Measurements from ENCODE around the gene AKAP8.
"Not testable (repeated sequence)": the region's sequence is repeated elsewhere in the genome, so short reads cannot be mapped to it uniquely, and the experiment has no call there.

The AKAP8 gene

GRCh38 chr19:15412832-15413231, 33.2 kb upstream of the AKAP8 start:
- no peak for DNase-seq
- Histone ChIP-seq H3K27me3 (ENCODE audit: control insufficient read depth in 1 of 2, insufficient read depth in 1 of 2, low read length in 2 of 2) (no peaks in the 10 kb centered on the region), H3K23ac (ENCODE audit: low read length in 2 of 2) (no peak overlapping the region), H3K18ac (ENCODE audit: low read depth in 1 of 2, low read length in 2 of 2) (no peak overlapping the region), H3K14ac (ENCODE audit: low read length in 2 of 2) (no peak overlapping the region), H3K4ac (ENCODE audit: low read depth in 1 of 2, low read length in 2 of 2) (no peak overlapping the region), H2BK15ac (ENCODE audit: low read depth, poor library complexity, severe bottlenecking) (no peak overlapping the region), H3K4me1 (ENCODE audit: control insufficient read depth, insufficient read depth, low read depth, low read length) (peaks cover 12% of the 10 kb centered on the region), H4K8ac (ENCODE audit: low read length) (no peak overlapping the region), H2BK5ac (ENCODE audit: low read depth, low read length, poor library complexity, severe bottlenecking) (no peak overlapping the region), H2BK120ac (ENCODE audit: low read depth, low read length) (no peak overlapping the region), H2AFZ (ENCODE audit: low read depth, low read length) (no peak overlapping the region), H3K4me3 (ENCODE audit: insufficient read depth in 1 of 2, low read depth in 1 of 2, low read length in 2 of 2) (no peak overlapping the region), H3K27ac (ENCODE audit: low read length, poor library complexity, severe bottlenecking) (no peak overlapping the region), H3K9me3 (ENCODE audit: control insufficient read depth, low read length) (no peaks in the 10 kb centered on the region), H2BK12ac (ENCODE audit: low read length in 2 of 2) (no peak overlapping the region), H3K79me1 (replicated peaks; ENCODE audit: low read length, poor library complexity, severe bottlenecking) (peaks cover 3% of the 10 kb centered on the region), H3K4me2 (ENCODE audit: low read length, poor library complexity, severe bottlenecking) (no peak overlapping the region), H3K9ac (ENCODE audit: low read length) (no peak overlapping the region), H2AK5ac (ENCODE audit: low read length, severe bottlenecking) (no peak overlapping the region), H3K36me3 (ENCODE audit: control insufficient read depth in 1 of 2, insufficient read depth in 2 of 2, low read depth in 1 of 2, low read length in 2 of 2) (peaks cover 27 to 40% of the 10 kb centered on the region in 2 experiments), H4K91ac (ENCODE audit: low read length) (no peak overlapping the region)
- 83% methylated on average over 4 of the region's 4 CpGs for WGBS

- H3K14ac ChIP-seq (ENCODE audit: low read length in 2 of 2); H3K9me3 ChIP-seq (ENCODE audit: control insufficient read depth, low read length); H3K18ac ChIP-seq (ENCODE audit: low read depth in 1 of 2, low read length in 2 of 2); H2AFZ ChIP-seq (ENCODE audit: low read depth, low read length); H3K4me2 ChIP-seq (ENCODE audit: low read length, poor library complexity, severe bottlenecking); H2BK5ac ChIP-seq (ENCODE audit: low read depth, low read length, poor library complexity, severe bottlenecking); H2BK15ac ChIP-seq (ENCODE audit: low read depth, poor library complexity, severe bottlenecking); H3K27me3 ChIP-seq (ENCODE audit: control insufficient read depth in 1 of 2, insufficient read depth in 1 of 2, low read length in 2 of 2); H3K23ac ChIP-seq (ENCODE audit: low read length in 2 of 2); H3K79me1 ChIP-seq (replicated peaks; ENCODE audit: low read length, poor library complexity, severe bottlenecking); H3K27ac ChIP-seq (ENCODE audit: low read length, poor library complexity, severe bottlenecking); H2BK12ac ChIP-seq (ENCODE audit: low read length in 2 of 2); H4K91ac ChIP-seq (ENCODE audit: low read length); H2AK5ac ChIP-seq (ENCODE audit: low read length, severe bottlenecking); H4K8ac ChIP-seq (ENCODE audit: low read length); H2BK120ac ChIP-seq (ENCODE audit: low read depth, low read length); H3K4me3 ChIP-seq (ENCODE audit: insufficient read depth in 1 of 2, low read depth in 1 of 2, low read length in 2 of 2); H3K4ac ChIP-seq (ENCODE audit: low read depth in 1 of 2, low read length in 2 of 2): not testable (repeated sequence)
- Histone ChIP-seq H3K36me3 (ENCODE audit: control insufficient read depth in 1 of 2, insufficient read depth in 2 of 2, low read depth in 1 of 2, low read length in 2 of 2) (peaks cover 26 to 48% of the 10 kb centered on the region in 2 experiments), H3K9ac (ENCODE audit: low read length) (peak overlapping the region; percentile 30), H3K4me1 (ENCODE audit: control insufficient read depth, insufficient read depth, low read depth, low read length) (peaks cover 10% of the 10 kb centered on the region)
- peak; percentile 19 for DNase-seq
- 93% methylated on average over 1 of the region's 2 CpGs for WGBS
Measured at GRCh38 chr19:15411351-15411750, 31.8 kb upstream of the AKAP8 start.

GRCh38 chr19:15404780-15405211, 25.2 kb upstream of the AKAP8 start:
- Histone ChIP-seq H2AFZ (ENCODE audit: low read depth, low read length) (no peak overlapping the region), H3K4me2 (ENCODE audit: low read length, poor library complexity, severe bottlenecking) (peak overlapping the region; percentile 1)
- 86% methylated on average over 3 of the region's 3 CpGs for WGBS

GRCh38 chr19:15404097-15404779, 24.7 kb upstream of the AKAP8 start:
- Histone ChIP-seq H3K4me3 (ENCODE audit: insufficient read depth in 1 of 2, low read depth in 1 of 2, low read length in 2 of 2) (no peak overlapping the region), H4K91ac (ENCODE audit: low read length) (no peak overlapping the region), H3K4me1 (ENCODE audit: control insufficient read depth, insufficient read depth, low read depth, low read length) (peaks cover 29% of the 10 kb centered on the region), H3K27me3 (ENCODE audit: control insufficient read depth in 1 of 2, insufficient read depth in 1 of 2, low read length in 2 of 2) (no peaks in the 10 kb centered on the region), H3K36me3 (ENCODE audit: control insufficient read depth in 1 of 2, insufficient read depth in 2 of 2, low read depth in 1 of 2, low read length in 2 of 2) (peaks cover 52 to 60% of the 10 kb centered on the region in 2 experiments), H3K9me3 (ENCODE audit: control insufficient read depth, low read length) (no peaks in the 10 kb centered on the region), H3K9ac (ENCODE audit: low read length) (no peak overlapping the region), H2BK15ac (ENCODE audit: low read depth, poor library complexity, severe bottlenecking) (no peak overlapping the region), H3K79me1 (replicated peaks; ENCODE audit: low read length, poor library complexity, severe bottlenecking) (peaks cover 10% of the 10 kb centered on the region), H3K23ac (ENCODE audit: low read length in 2 of 2) (no peak overlapping the region), H2AK5ac (ENCODE audit: low read length, severe bottlenecking) (no peak overlapping the region), H2BK120ac (ENCODE audit: low read depth, low read length) (no peak overlapping the region), H2AFZ (ENCODE audit: low read depth, low read length) (no peak overlapping the region), H2BK12ac (ENCODE audit: low read length in 2 of 2) (no peak overlapping the region), H3K4me2 (ENCODE audit: low read length, poor library complexity, severe bottlenecking) (peak overlapping the region; percentile 1), H3K14ac (ENCODE audit: low read length in 2 of 2) (no peak overlapping the region), H3K18ac (ENCODE audit: low read depth in 1 of 2, low read length in 2 of 2) (no peak overlapping the region), H3K4ac (ENCODE audit: low read depth in 1 of 2, low read length in 2 of 2) (no peak overlapping the region), H2BK5ac (ENCODE audit: low read depth, low read length, poor library complexity, severe bottlenecking) (no peak overlapping the region), H3K27ac (ENCODE audit: low read length, poor library complexity, severe bottlenecking) (peak overlapping the region; percentile 55), H4K8ac (ENCODE audit: low read length) (no peak overlapping the region)
- DNase-seq, result no peak
- 97% methylated on average over 7 of the region's 7 CpGs for WGBS

More at GRCh38 chr19:15404780-15405211, 25.2 kb upstream of the AKAP8 start:
- Histone ChIP-seq H3K18ac (ENCODE audit: low read depth in 1 of 2, low read length in 2 of 2) (no peak overlapping the region), H3K27ac (ENCODE audit: low read length, poor library complexity, severe bottlenecking) (peak overlapping the region; percentile 55), H3K79me1 (replicated peaks; ENCODE audit: low read length, poor library complexity, severe bottlenecking) (peaks cover 4% of the 10 kb centered on the region), H2BK15ac (ENCODE audit: low read depth, poor library complexity, severe bottlenecking) (no peak overlapping the region), H3K9ac (ENCODE audit: low read length) (no peak overlapping the region), H2BK120ac (ENCODE audit: low read depth, low read length) (no peak overlapping the region), H3K36me3 (ENCODE audit: control insufficient read depth in 1 of 2, insufficient read depth in 2 of 2, low read depth in 1 of 2, low read length in 2 of 2) (peaks cover 51 to 60% of the 10 kb centered on the region in 2 experiments), H3K23ac (ENCODE audit: low read length in 2 of 2) (no peak overlapping the region), H2AK5ac (ENCODE audit: low read length, severe bottlenecking) (no peak overlapping the region), H4K8ac (ENCODE audit: low read length) (no peak overlapping the region), H3K4ac (ENCODE audit: low read depth in 1 of 2, low read length in 2 of 2) (no peak overlapping the region), H2BK12ac (ENCODE audit: low read length in 2 of 2) (no peak overlapping the region), H3K14ac (ENCODE audit: low read length in 2 of 2) (no peak overlapping the region), H2BK5ac (ENCODE audit: low read depth, low read length, poor library complexity, severe bottlenecking) (no peak overlapping the region), H3K4me1 (ENCODE audit: control insufficient read depth, insufficient read depth, low read depth, low read length) (peaks cover 29% of the 10 kb centered on the region), H3K4me3 (ENCODE audit: insufficient read depth in 1 of 2, low read depth in 1 of 2, low read length in 2 of 2) (no peak overlapping the region), H3K27me3 (ENCODE audit: control insufficient read depth in 1 of 2, insufficient read depth in 1 of 2, low read length in 2 of 2) (no peaks in the 10 kb centered on the region), H3K9me3 (ENCODE audit: control insufficient read depth, low read length) (no peaks in the 10 kb centered on the region), H4K91ac (ENCODE audit: low read length) (no peak overlapping the region)
- peak; percentile 14 for DNase-seq
